KOPT-K1 (cell line): ENCODE data around the gene PRR7.
A peak's percentile ranks its signal among the peaks of the same experiment; 100 is the strongest.

Experiments
- H3K27ac ChIP-seq: fragments of 200-600 bp; sonication (generic); 2 replicates; pipeline ENCODE4 v1.5.1; 2016; ENCODE audit warnings: antibody characterized with exemption, mild to moderate bottlenecking, low read depth, low read length; ENCODE audit not compliant: poor library complexity, severe bottlenecking
- H3K36me3 ChIP-seq: fragments of 200-600 bp; sonication (generic); 2 replicates; pipeline ENCODE4 v1.5.1; 2017; ENCODE audit warnings: antibody characterized with exemption, mild to moderate bottlenecking, low read length, moderate library complexity; ENCODE audit not compliant: insufficient read depth
- H3K9me3 ChIP-seq: fragments of 200-600 bp; sonication (generic); 2 replicates; pipeline ENCODE4 v1.5.1; 2017; ENCODE audit warnings: antibody characterized with exemption, low read length, mild to moderate bottlenecking; ENCODE audit not compliant: insufficient read depth, poor library complexity, severe bottlenecking

PRR7 gene

DNA sequence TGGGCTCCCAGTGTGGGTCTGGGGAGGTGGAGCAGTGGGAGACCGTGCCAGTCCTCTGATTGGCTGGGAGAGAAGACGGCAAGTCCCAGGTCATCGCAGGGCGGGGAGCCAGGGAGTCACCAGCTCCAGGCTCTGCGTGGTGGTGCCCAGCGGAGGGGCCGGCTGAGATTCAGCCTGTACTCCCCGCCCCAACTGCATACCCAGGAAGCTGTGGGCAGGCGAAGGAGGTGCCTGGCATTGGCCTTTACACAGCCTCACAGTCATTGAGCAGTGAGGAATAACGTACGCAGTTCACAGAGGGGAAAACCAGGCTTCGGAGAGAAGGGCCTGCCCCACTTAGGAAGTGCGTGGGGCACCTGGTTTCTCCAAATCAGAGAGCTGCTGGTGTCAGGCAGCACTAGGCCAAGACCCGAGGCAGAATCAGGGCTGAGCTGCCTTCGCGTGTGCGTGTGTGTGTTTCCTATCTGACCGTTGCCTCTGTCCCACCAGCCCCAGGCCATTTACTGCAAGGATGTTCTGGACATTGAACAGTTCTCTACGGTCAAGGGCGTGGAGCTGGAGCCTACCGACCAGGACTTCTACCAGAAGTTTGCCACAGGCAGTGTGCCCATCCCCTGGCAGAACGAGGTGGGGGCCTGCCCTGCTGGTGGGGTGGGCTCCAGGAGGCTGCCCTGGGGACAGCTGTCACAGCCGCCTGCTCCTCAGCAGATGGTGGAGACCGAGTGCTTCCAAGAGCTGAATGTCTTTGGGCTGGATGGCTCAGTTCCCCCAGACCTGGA, 6.2 kb upstream of the PRR7 start:
- Histone ChIP-seq H3K9me3 (no peaks in the 10 kb centered on the region), H3K27ac (no peak overlapping the region), H3K36me3 (peaks cover 84% of the 10 kb centered on the region)

DNA sequence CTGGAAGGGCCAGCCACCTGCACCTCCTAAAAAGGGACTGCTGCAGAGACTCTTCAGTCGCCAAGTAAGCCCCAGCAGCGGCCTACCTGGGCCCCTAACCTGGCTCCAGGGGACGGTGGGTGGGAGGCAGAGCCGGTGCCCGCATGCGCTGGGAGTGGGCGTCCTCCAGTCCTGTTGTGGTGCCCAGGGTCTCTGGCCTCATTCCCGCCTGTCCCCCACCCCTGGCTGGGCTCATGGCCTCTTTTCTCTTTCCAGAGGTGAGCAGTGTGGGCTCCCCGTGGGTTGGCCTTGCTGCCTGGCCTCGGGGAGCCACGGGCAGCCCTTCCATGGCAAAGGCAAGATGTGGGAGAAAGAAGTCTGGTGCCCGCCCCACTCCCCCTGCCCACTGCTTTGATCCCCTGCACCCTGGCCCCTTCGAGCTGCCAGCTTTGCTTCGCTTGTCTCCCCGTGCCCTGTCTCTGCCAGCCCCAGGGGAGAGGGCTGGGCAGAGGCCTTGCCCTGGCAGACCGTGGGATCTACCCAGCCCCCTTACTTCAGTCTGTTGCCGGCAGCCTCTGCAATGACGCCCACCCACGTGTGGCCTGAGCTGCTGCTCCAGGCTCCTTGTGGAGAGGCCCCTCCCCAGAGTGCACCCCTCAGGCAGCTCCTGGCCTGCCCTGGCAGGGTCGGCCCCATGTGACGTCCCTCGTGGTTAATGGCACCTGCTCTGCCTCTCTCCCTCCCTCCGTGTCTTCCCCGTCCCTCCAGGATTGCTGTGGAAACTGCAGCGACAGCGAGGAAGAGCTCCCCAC, 5.4 kb upstream of the PRR7 start:
- H3K9me3 ChIP-seq: no peaks in the 10 kb centered on the region
- H3K27ac ChIP-seq: no peak overlapping the region
- peaks cover 76% of the 10 kb centered on the region for H3K36me3 ChIP-seq

DNA sequence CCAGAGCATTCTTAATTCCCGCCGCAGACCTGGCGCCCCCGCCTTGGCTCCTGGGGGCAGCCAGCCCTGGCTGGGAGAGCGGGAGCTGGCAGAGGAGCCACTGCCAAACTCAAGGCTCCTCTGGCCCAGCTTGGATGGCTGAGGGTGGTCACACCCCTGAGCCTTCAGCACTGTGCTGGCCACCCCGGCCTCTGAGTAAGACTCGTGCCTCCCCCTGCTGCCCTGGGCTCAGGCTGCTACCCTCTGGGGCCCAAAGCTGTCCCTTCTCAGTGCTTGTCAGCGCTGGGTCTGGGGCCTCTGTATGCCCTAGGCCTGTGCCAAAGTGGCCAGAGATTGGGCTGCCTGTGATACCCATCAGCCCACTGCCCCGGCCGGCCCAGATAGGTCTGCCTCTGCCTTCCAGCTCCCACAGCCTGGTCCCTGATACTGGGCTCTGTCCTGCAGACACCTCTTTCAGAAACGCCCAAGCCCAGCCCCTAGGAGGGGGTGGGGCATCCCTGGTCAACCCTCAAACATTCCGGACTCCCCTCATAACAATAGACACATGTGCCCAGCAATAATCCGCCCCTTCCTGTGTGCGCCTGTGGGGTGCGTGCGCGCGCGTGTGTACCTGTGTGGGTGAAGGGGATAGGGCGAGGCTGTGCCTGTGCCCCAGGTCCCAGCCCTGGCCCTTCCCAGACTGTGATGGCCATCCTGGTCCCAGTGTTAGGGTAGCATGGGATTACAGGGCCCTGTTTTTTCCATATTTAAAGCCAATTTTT, 4.4 kb upstream of the PRR7 start:
- Histone ChIP-seq H3K9me3 (no peaks in the 10 kb centered on the region), H3K27ac (no peak overlapping the region), H3K36me3 (peaks cover 66% of the 10 kb centered on the region)

DNA sequence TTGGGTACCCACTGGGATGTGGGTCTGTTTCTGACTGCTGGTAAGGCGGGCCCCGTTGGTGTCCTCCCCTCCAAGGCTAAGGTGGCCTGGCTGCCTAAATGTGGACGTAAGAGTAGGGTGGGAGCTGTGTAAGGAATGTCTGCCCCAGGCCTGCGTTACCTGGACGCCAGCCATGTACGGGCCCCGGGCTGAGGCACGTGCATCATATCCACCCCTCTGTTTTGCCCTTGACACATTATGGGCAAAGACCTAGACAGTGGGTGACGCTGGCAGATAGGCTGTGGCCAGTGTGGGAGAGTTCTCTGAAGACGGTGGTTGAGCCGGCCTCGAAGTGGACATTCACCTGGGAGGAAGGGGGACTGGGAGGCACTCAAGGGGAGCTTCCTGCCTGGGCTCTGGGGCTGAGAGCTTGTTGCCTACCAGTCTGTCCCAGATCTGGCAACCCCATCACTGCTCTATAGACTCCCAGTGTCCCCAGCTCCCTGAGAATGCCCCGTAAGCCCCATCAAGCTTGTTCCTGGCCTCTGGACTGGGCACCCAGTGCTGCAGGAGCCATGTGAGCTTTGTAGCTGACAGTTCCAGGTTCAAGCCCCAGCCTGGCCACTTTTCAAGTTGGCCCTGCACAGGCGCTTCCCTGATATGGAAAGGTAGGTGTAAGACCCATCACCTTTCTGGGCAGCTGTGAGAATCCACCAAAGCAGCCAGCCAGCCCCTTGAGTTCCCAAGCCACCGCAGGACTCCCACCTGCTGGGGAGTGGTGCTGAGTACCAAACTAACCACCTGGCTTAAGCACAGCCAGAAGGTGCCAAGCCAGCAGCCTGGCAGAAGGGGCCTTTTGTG, 3.2 kb upstream of the PRR7 start:
- Histone ChIP-seq H3K9me3 (no peaks in the 10 kb centered on the region), H3K27ac (no peak overlapping the region), H3K36me3 (peaks cover 54% of the 10 kb centered on the region)

DNA sequence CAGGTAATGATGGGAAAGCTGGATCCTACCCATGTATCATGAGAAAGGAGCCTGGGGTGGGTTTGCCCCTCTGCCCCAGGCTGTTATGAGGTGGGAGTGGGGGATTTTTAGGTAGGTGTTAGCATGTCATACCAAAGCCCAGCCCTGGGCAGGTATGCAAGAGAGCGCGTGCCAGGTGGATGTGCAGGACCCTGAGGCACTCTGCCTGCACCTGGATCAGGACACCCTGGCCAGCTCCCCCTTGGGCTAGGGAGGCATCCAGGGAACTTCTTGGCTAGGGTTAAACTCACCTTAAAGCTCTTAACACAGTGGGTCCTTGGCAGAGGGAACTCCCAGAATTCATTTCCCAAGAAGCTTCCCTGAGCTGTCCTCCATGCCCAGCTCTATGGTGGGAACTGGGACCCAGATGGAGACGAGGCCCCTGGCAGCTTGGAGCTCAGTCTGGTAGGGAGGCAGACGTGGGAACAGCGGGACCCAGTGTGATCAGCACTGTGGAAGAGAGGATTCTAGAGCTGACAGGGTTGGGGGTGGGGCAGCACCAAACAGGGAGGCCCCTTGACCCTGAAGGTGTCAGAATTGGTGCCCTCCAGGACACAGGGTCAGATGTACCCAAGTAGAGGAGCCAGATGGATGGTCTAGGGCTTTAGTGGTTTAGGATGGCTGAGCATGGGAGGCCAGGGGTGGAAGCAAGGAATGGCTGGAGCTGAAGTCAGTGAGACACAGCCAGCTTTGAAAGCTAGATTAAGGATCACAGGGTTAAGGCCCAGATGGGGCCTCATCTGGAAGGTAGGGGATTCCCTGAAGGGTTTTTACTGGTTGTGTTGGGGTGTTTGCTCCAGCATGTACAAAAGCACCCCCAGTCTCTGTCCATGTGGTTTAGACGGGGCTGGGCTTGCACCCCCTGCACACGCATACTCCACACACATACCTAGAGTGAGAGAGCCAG, 2.2 kb upstream of the PRR7 start:
- no peak overlapping the region for H3K27ac ChIP-seq
- H3K9me3 ChIP-seq: no peaks in the 10 kb centered on the region
- H3K36me3 ChIP-seq: peaks cover 44% of the 10 kb centered on the region; the same call in 1 of the 2 replicates

DNA sequence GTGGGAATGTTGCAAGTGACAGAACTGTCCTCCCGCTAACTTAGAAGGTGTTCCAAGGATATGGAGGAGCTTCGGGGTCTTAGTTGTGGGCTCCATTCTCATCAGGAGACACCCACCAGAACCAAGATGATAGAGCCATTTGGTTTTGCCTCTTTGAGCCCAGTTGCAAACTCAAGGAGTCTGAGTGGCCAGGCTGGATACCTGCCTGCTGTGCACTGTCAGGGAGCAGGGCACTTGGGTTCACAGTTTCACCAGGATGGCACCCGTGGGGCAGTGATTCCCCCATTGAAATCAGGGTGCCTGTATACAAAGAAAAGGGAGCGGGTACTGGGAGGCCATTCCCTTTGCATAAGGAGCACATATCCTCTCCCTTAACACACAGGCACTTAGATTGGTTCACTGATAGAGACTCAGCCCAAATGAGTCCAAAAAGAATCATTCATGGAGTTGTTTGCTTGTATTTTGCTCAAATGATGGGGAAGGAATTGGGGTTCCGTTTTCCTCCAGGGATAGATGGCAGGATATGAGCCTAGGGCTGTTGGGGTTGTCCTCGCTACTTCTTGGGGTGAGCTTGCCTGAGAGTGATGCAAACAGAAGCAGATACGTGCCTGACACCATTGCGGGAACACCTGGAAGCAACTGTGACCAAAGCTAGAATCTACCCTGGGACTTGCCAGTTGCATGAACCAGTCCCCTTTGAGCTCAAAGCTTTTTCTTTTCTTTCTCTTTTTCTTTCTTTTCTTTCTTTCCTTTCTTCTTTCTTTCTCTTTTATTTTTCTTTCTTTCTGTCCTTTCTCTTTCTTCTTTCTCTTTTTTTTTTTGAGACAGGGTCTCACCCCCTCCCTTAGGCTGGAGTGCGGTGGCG, 1.3 kb upstream of the PRR7 start:
- Histone ChIP-seq H3K36me3 (peaks cover 36% of the 10 kb centered on the region; the same call in 1 of the 2 replicates), H3K27ac (no peak overlapping the region), H3K9me3 (no peaks in the 10 kb centered on the region)

DNA sequence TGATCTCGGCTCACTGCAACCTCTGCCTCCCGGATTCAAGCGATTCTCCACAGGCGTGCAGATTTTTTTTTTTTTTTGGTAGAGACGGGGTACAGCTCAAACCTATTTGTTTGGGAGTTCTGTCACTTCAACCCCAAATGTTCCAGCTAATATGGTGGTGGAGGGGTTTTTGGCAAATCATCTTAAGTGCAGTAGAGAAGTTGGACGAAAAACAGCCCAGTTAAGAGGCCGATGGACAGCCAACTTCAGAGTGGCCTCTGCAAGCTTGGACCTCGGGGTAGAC, 756 bp upstream of the PRR7 start:
- Histone ChIP-seq H3K27ac (peak overlapping the region; percentile 53), H3K36me3 (peaks cover 30% of the 10 kb centered on the region; the same call in 1 of the 2 replicates), H3K9me3 (no peaks in the 10 kb centered on the region)

DNA sequence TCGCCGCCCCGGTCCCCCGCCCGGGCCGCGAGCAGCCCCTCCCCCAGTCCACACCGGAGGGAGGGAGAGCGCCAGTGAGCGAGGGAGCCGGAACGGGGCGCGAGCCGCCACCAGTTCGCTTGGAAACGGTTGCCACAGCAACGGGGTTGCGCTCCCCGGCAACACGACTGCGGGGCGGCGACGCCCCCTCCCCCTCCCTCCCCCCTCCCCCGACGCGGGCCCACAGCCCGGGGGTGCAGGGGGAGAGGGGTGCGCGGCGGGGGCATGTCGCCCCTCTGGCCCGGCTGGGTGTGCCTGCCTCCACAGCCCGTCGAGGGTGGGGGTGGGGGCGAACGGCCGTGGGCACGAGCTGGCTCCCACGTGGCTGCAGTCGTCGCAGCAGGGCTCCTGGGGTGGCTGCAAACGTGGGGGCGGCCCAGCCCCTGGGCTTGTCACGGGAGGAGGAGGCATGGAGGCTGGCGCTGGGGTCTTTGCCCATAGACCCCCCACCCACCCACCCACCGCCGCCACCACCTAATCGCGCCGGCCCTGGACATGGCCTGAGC, 524 bp downstream of the PRR7 start:
- peak overlapping the region; percentile 53 for H3K27ac ChIP-seq
- peaks cover 17% of the 10 kb centered on the region; the same call in 1 of the 2 replicates for H3K36me3 ChIP-seq
- H3K9me3 ChIP-seq: no peaks in the 10 kb centered on the region

DNA sequence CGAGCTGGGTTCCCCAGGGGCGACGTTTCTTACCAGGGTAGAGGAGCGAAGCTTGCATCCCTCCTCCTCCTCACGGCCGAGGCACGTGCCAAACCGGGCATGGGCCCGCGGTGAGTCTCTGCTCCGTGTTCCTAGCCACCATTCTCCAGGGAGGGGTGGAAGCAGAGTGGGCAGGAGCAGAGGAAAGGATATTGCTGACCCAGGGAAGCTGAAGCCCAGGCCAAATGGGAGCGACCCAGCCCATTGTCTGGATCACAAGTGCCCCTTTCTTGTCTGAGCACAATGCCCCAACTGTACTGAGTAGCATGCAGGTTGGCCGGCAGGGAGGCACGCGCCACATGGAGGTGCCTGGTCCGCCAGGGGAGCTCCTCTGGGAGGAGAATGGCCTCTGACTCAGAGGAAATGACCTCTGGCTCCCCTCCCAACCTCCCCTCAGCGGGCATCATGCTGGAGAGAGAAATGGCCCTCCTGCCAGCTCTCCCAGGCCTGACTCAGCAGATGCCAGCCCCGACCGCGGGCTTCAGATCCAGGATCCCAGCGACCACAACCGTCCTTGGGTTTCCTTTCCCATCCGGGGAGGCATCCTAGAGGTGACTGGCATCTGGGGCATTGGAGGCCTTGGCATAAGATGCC, 1.1 kb downstream of the PRR7 start:
- peaks cover 11% of the 10 kb centered on the region; the same call in 1 of the 2 replicates for H3K36me3 ChIP-seq
- H3K9me3 ChIP-seq: no peaks in the 10 kb centered on the region
- no peak overlapping the region for H3K27ac ChIP-seq

DNA sequence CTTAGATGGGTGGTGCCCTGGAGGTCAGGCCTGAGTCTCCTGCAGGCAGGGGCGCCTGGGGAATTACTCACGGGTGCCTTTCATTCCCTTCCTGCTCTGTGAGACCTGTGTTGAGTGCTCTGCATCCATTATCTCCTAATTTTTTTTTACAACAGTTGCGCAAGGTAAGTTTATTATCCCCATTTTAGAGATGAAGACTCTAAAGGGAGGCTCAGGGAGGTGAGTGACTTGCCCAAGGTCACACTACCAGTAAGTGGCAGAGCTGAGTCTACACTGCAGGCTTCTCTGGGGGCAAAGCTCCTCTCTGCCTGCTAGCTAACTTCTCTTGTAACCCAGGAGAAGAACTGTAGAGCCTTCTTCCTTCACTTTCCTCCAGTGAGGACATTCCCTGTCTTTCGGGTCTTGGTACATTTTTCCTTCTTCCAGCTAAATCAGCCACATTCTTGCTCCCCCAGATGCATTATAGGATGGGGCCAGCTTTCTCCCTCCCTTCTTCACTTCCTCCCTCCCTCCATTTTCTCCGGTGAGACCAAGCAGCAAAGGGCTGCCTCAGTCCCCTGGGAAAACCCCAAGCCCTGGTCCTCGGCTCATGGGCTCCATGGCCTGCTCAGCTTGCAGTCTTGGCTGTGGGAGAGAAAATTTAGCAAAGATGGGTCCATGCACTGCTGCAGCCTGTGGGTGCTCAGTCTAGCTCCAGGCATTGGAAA, 1.8 kb downstream of the PRR7 start:
- H3K36me3 ChIP-seq: peaks cover 5% of the 10 kb centered on the region; the same call in 1 of the 2 replicates
- H3K27ac ChIP-seq: no peak overlapping the region
- H3K9me3 ChIP-seq: no peaks in the 10 kb centered on the region

DNA sequence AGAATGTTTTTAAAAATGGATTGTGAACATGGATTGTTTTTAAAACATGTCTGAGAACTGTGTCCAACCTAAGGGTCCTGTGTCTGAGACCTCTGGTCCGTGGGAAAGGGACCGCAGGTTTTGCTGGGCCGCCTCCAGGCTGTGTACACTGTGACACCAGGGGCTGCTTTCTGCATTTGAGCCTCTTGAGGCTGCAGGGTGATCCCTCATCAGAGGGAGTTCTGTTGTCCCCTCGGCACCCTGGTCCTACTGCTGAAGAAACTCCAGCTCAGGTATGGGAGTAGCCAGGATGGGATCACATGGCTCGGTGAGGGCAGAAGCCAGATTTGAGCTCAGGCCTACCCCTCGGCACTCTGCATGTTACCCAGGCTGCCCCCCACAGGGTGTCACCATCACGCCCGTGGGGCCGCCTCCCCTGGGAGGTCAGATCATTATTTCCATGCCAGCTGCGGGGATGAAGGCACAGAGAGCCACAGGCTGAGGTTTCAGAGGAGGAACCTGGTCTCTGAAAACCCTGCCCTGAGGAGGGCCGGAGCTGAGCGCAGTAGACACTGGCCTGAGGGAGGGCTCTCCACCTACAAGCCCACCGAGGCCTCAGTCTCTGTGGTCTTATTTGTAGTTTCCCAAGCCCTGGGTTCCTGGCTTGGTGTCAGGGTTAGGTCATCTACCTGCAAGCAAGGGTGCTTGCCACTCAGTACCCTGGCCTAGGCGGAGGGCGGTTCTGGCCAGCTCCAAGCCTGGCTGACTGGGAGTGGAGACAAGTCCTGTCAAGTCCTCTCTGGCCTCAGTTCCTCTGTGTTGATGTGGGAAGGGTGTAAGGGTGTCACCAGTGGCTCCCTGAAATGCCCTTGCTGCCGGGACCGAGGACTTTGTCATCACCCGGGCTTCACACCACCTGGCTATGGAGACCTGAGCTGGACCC, 2.8 kb downstream of the PRR7 start:
- Histone ChIP-seq H3K9me3 (no peaks in the 10 kb centered on the region), H3K27ac (no peak overlapping the region), H3K36me3 (no peaks in the 10 kb centered on the region)
